HepG2 (cell line): ENCODE measurements around the gene KCNK7. TPM values are rescaled to one million over a fixed set of nuclear protein-coding genes. Genes with fewer than 3 reads are reported as not detected.

Source experiments
- ARNT2 ChIP-seq: sonication (generic); formaldehyde crosslinking; IDR thresholded peaks from 2 replicates; pipeline ENCODE4 v1.8.0; 2022; ENCODE audit warnings: mild to moderate bottlenecking, low read depth, missing genetic modification reagents, moderate library complexity
- ERF ChIP-seq: IDR thresholded peaks from 2 replicates; pipeline ENCODE4 v1.6.1; 2018; ENCODE audit warnings: missing biosample characterization, missing genetic modification reagents
- GATAD1 ChIP-seq: IDR thresholded peaks from 2 replicates; pipeline ENCODE4 v1.6.1; 2016; ENCODE audit warnings: missing genetic modification reagents, missing compliant biosample characterization
- HIVEP1 ChIP-seq: sonication (generic); formaldehyde crosslinking; IDR thresholded peaks from 2 replicates; pipeline ENCODE4 v1.4.0; 2020; ENCODE audit warnings: mild to moderate bottlenecking, missing genetic modification reagents
- HNF4A ChIP-seq: sonication (generic); formaldehyde crosslinking; IDR thresholded peaks from 2 replicates; pipeline ENCODE4 v1.4.0; 2020; ENCODE audit warnings: missing genetic modification reagents
- KLF16 ChIP-seq, 2 experiments: sonication (generic) in 1 of 2; formaldehyde crosslinking in 1 of 2; IDR thresholded peaks; 2 replicates each; pipeline versions ENCODE4 v1.6.1 to v1.8.0; 2016 to 2023; ENCODE audit warnings: missing genetic modification reagents in 2 of 2, missing compliant biosample characterization in 1 of 2
- KMT2A ChIP-seq: sonication (generic); formaldehyde crosslinking; IDR thresholded peaks from 2 replicates; pipeline ENCODE4 v1.4.0; 2020; ENCODE audit warnings: missing genetic modification reagents
- PITX1 ChIP-seq: sonication (generic); formaldehyde crosslinking; IDR thresholded peaks from 2 replicates; pipeline ENCODE4 v1.5.1; 2020; ENCODE audit warnings: mild to moderate bottlenecking, missing genetic modification reagents
- PRPF4 ChIP-seq: fragments of 200-400 bp; formaldehyde crosslinking; IDR thresholded peaks from 2 replicates; pipeline ENCODE4 v1.6.1; 2016; ENCODE audit warnings: low read length, low read depth; ENCODE audit not compliant: poor library complexity, severe bottlenecking
- SIX1 ChIP-seq: sonication (generic); formaldehyde crosslinking; IDR thresholded peaks from 2 replicates; pipeline ENCODE4 v1.4.0; 2020; ENCODE audit warnings: missing genetic modification reagents, borderline replicate concordance
- SOX5 ChIP-seq: IDR thresholded peaks from 2 replicates; pipeline ENCODE4 v1.6.1; 2016; ENCODE audit warnings: borderline replicate concordance
- SP4 ChIP-seq: sonication (generic); formaldehyde crosslinking; IDR thresholded peaks from 2 replicates; pipeline ENCODE4 v1.8.1; 2023; ENCODE audit warnings: mild to moderate bottlenecking, missing genetic modification reagents
- SYNCRIP ChIP-seq: fragments of 200-400 bp; formaldehyde crosslinking; IDR thresholded peaks from 2 replicates; pipeline ENCODE4 v1.6.1; 2018; ENCODE audit warnings: mild to moderate bottlenecking, low read depth, low read length; ENCODE audit not compliant: insufficient read depth
- TBP ChIP-seq: sonication (generic); formaldehyde crosslinking; IDR thresholded peaks from 2 replicates; pipeline ENCODE4 v1.5.0; 2020; ENCODE audit warnings: missing genetic modification reagents
- ZNF180 ChIP-seq: sonication (generic); formaldehyde crosslinking; IDR thresholded peaks from 2 replicates; pipeline ENCODE4 v1.4.0; 2020; ENCODE audit warnings: low read depth, missing genetic modification reagents, borderline replicate concordance
- ZNF432 ChIP-seq: sonication (generic); formaldehyde crosslinking; IDR thresholded peaks from 2 replicates; pipeline ENCODE4 v1.5.0; 2020; ENCODE audit warnings: missing genetic modification reagents, mild to moderate bottlenecking, borderline replicate concordance
- polyA plus RNA-seq, 8 experiments: library from polyadenylated mRNA; depleted of rRNA in 3 of 8; stranded (reverse) in 7 of 8; unstranded in 1 of 8; fragments of >200 nt; fragmentation: Illumina TruSeq in 4 of 8; extraction: Trizol in 4 of 8; gene quantifications; 2 replicates each; pipeline versions ENCODE4 v1.2.1 to v1.2.3, GENCODE V29; 2011 to 2016; ENCODE audit warnings: low read depth in 4 of 8, missing spikeins in 1 of 8, mixed read lengths in 1 of 8; ENCODE audit not compliant: insufficient read depth in 1 of 8
- total RNA-seq, 5 experiments: library from RNA; depleted of rRNA; stranded (reverse); fragments of >200 nt; fragmentation: Illumina TruSeq; extraction: Trizol; gene quantifications; 2 replicates each; pipeline ENCODE4 v1.2.3, GENCODE V29; 2016; ENCODE audit warnings: low read depth in 1 of 5
- TF ChIP-seq, protein P1 (sequence below): sonication (generic); formaldehyde crosslinking; IDR thresholded peaks from 2 replicates; pipeline ENCODE4 v1.5.0; 2020; ENCODE audit warnings: mild to moderate bottlenecking, missing genetic modification reagents
- TF ChIP-seq, protein P2 (sequence below): sonication (generic); formaldehyde crosslinking; IDR thresholded peaks from 2 replicates; pipeline ENCODE4 v1.4.0; 2020; ENCODE audit warnings: missing genetic modification reagents
- TF ChIP-seq, protein P3 (sequence below): IDR thresholded peaks from 2 replicates; pipeline ENCODE4 v1.6.1; 2016; ENCODE audit warnings: low read depth, control low read depth
- TF ChIP-seq, protein P4 (sequence below): sonication (generic); formaldehyde crosslinking; IDR thresholded peaks from 2 replicates; pipeline ENCODE4 v1.4.0; 2020; ENCODE audit warnings: mild to moderate bottlenecking, missing genetic modification reagents
- TF ChIP-seq, protein P5 (sequence below): sonication (generic); formaldehyde crosslinking; IDR thresholded peaks from 2 replicates; pipeline ENCODE4 v1.4.0; 2020; ENCODE audit warnings: missing genetic modification reagents, mild to moderate bottlenecking, borderline replicate concordance

The KCNK7 gene
- total and polyA plus RNA-seq, 2 of the 13 experiments (the other 11 are each of a cell fraction or from before 2014, with no cell fraction given): 0.11 TPM; not detected in 1

DNA sequence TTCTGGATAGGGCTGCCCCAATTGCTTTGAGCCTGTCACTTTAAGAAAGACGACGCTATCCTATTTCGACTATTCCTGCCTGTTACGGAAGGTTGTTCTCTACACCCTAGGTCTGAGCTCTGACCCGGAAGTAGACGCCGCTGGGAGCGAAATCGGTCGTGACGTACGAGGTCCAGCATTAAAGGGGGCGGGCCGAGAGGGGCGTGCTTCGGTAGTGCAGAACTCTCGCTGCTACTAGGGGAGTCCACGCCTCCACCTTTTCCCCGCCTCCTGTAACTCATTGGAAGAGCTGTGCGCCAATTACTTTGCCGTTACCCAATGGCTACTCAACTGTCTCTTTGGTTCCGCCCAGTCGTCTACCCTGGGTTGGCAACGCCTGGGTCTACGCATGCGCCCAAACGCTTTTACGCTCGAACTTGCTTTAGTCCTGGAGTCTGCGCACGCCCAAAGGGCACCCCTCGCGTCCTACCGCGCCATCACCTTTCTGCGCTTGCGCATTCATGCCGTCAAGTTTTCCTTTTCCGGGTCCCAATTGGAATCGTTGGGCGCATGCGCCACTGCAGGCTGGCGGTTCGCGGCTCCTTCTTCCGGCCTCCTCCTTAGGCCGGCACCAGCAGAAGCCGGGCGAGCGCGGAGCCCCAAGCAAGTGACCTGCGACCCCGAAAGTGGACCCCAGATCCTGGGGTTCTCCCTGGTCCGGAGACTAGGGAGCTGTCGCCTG, 19.8 kb upstream of the KCNK7 start, which contains the start of gene PCNX3 (continued):
- TF ChIP-seq, protein P1, sequence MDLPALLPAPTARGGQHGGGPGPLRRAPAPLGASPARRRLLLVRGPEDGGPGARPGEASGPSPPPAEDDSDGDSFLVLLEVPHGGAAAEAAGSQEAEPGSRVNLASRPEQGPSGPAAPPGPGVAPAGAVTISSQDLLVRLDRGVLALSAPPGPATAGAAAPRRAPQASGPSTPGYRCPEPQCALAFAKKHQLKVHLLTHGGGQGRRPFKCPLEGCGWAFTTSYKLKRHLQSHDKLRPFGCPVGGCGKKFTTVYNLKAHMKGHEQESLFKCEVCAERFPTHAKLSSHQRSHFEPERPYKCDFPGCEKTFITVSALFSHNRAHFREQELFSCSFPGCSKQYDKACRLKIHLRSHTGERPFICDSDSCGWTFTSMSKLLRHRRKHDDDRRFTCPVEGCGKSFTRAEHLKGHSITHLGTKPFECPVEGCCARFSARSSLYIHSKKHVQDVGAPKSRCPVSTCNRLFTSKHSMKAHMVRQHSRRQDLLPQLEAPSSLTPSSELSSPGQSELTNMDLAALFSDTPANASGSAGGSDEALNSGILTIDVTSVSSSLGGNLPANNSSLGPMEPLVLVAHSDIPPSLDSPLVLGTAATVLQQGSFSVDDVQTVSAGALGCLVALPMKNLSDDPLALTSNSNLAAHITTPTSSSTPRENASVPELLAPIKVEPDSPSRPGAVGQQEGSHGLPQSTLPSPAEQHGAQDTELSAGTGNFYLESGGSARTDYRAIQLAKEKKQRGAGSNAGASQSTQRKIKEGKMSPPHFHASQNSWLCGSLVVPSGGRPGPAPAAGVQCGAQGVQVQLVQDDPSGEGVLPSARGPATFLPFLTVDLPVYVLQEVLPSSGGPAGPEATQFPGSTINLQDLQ (CRISPR knock-in tag): no peak
- TF ChIP-seq KLF16 (CRISPR knock-in tag; IDR thresholded peaks at IDR 0.05): no peak; a peak in 1 of 4 replicates
- no peak for TF ChIP-seq ZNF180 (CRISPR knock-in tag)
- TF ChIP-seq, protein P2, sequence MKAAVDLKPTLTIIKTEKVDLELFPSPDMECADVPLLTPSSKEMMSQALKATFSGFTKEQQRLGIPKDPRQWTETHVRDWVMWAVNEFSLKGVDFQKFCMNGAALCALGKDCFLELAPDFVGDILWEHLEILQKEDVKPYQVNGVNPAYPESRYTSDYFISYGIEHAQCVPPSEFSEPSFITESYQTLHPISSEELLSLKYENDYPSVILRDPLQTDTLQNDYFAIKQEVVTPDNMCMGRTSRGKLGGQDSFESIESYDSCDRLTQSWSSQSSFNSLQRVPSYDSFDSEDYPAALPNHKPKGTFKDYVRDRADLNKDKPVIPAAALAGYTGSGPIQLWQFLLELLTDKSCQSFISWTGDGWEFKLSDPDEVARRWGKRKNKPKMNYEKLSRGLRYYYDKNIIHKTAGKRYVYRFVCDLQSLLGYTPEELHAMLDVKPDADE (CRISPR knock-in tag): no peak
- TF ChIP-seq SOX5 (CRISPR knock-in tag): peak; percentile 36; the same call in 1 of the 2 replicates
- peak; percentile 23; the same call in 1 of the 2 replicates for TF ChIP-seq KMT2A (CRISPR knock-in tag)
- no peak for TF ChIP-seq ZNF432 (CRISPR knock-in tag)
- TF ChIP-seq HIVEP1: no peak
- TF ChIP-seq ERF: peak; percentile 34; the same call in 1 of the 2 replicates
- TF ChIP-seq, protein P3, sequence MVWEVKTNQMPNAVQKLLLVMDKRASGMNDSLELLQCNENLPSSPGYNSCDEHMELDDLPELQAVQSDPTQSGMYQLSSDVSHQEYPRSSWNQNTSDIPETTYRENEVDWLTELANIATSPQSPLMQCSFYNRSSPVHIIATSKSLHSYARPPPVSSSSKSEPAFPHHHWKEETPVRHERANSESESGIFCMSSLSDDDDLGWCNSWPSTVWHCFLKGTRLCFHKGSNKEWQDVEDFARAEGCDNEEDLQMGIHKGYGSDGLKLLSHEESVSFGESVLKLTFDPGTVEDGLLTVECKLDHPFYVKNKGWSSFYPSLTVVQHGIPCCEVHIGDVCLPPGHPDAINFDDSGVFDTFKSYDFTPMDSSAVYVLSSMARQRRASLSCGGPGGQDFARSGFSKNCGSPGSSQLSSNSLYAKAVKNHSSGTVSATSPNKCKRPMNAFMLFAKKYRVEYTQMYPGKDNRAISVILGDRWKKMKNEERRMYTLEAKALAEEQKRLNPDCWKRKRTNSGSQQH (CRISPR knock-in tag): peak; percentile 69; the same call in 1 of the 2 replicates
- TF ChIP-seq PRPF4: no peak
- TF ChIP-seq, protein P4, sequence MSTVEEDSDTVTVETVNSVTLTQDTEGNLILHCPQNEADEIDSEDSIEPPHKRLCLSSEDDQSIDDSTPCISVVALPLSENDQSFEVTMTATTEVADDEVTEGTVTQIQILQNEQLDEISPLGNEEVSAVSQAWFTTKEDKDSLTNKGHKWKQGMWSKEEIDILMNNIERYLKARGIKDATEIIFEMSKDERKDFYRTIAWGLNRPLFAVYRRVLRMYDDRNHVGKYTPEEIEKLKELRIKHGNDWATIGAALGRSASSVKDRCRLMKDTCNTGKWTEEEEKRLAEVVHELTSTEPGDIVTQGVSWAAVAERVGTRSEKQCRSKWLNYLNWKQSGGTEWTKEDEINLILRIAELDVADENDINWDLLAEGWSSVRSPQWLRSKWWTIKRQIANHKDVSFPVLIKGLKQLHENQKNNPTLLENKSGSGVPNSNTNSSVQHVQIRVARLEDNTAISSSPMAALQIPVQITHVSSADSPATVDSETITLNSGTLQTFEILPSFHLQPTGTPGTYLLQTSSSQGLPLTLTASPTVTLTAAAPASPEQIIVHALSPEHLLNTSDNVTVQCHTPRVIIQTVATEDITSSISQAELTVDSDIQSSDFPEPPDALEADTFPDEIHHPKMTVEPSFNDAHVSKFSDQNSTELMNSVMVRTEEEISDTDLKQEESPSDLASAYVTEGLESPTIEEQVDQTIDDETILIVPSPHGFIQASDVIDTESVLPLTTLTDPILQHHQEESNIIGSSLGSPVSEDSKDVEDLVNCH (CRISPR knock-in tag): no peak
- TF ChIP-seq, protein P5, sequence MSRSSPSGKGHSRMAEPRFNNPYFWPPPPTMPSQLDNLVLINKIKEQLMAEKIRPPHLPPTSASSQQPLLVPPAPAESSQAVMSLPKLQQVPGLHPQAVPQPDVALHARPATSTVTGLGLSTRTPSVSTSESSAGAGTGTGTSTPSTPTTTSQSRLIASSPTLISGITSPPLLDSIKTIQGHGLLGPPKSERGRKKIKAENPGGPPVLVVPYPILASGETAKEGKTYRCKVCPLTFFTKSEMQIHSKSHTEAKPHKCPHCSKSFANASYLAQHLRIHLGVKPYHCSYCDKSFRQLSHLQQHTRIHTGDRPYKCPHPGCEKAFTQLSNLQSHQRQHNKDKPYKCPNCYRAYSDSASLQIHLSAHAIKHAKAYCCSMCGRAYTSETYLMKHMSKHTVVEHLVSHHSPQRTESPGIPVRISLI (CRISPR knock-in tag): no peak
- TF ChIP-seq SYNCRIP: no peak
- no peak for TF ChIP-seq TBP (CRISPR knock-in tag)
- peak; percentile 67 for TF ChIP-seq HNF4A (CRISPR knock-in tag)
- TF ChIP-seq SIX1: no peak
- peak; percentile 92 for TF ChIP-seq GATAD1 (CRISPR knock-in tag)
- TF ChIP-seq ARNT2 (CRISPR knock-in tag): peak; percentile 45; the same call in 1 of the 2 replicates
- peak; percentile 86; the same call in 1 of the 2 replicates for TF ChIP-seq SP4 (CRISPR knock-in tag)
- TF ChIP-seq PITX1 (CRISPR knock-in tag): peak; percentile 60; the same call in 1 of the 2 replicates
